Transverse colon (tissue), 4 donors: ENCODE measurements around the gene ARHGEF7. TPM values are rescaled to one million over a fixed set of nuclear protein-coding genes. Genes with fewer than 3 reads are reported as not detected.
A peak's percentile ranks its signal among the peaks of the same experiment; 100 is the strongest.

ENCODE experiments used
- DNase-seq: peaks from one replicate; pipeline ENCODE4 v3.0.0-alpha.2; 2019
- H3K27ac ChIP-seq, 4 donors: fragments of 200-600 bp; sonication (generic); 2 replicates each; pipeline ENCODE4 v1.5.1; 2016 to 2018; ENCODE audit warnings: inconsistent platforms in 4 of 4
- H3K27me3 ChIP-seq: fragments of 200-600 bp; sonication (generic); 2 replicates; pipeline ENCODE4 v1.5.1; 2017; ENCODE audit warnings: inconsistent platforms
- H3K36me3 ChIP-seq, 4 donors: fragments of 200-600 bp; sonication (generic); 2 replicates each; pipeline ENCODE4 v1.5.1; 2017 to 2019; ENCODE audit warnings: inconsistent platforms in 4 of 4
- H3K4me1 ChIP-seq, 4 donors: fragments of 200-600 bp; sonication (generic); 2 replicates each; pipeline ENCODE4 v1.5.1; 2017 to 2020; ENCODE audit warnings: inconsistent platforms in 4 of 4
- H3K4me3 ChIP-seq, 4 donors: fragments of 200-600 bp; sonication (generic); 1 replicate in 1 of 4; 2 replicates in 3 of 4; pipeline versions ENCODE4 v1.5.1 to v1.6.1; 2017 to 2019; ENCODE audit warnings: inconsistent platforms in 4 of 4
- H3K9me3 ChIP-seq, 2 donors: fragments of 200-600 bp; sonication (generic); 2 replicates each; pipeline ENCODE4 v1.5.1; 2017 to 2019; ENCODE audit warnings: inconsistent platforms in 2 of 2
- EP300 ChIP-seq: sonication (generic); formaldehyde crosslinking; IDR thresholded peaks from one replicate; pipeline ENCODE4 v1.6.1; 2017; ENCODE audit warnings: antibody characterized with exemption, low read depth
- POLR2A ChIP-seq: fragments of 450-650 bp; IDR thresholded peaks from one replicate; pipeline ENCODE4 v1.6.1; 2016; ENCODE audit warnings: antibody characterized with exemption, mild to moderate bottlenecking, moderate library complexity
- POLR2AphosphoS5 ChIP-seq, 3 donors: sonication (generic); formaldehyde crosslinking; IDR thresholded peaks; one replicate each; pipeline ENCODE4 v1.6.1; 2016; ENCODE audit warnings: antibody characterized with exemption in 3 of 3
- WGBS, 2 donors: methylation state at CpG; one replicate each; pipeline ENCODE4 v1.1.5; 2018; ENCODE audit warnings: low coverage in 1 of 2; 5-methylcytosine and 5-hydroxymethylcytosine counted together
- in situ Hi-C, 4 donors: fragments of 200-750 bp; cut with MboI; loops; one replicate each; pipeline versions ENCODE4 v1.15.0 to v1.15.1; 2017; ENCODE audit warnings: low sequenced_read_pairs in 3 of 4, low pct_ligation_motif_present in 1 of 4, low pct_unique_long_range_greater_than_20kb in 1 of 4
- intact Hi-C: fragments of 100-400 bp; cut with DNase I; formaldehyde crosslinking; loops from one replicate; pipeline ENCODE4 v1.15.1; 2023; ENCODE audit warnings: low total_unique reads
- total RNA-seq, 4 donors: library from RNA; depleted of rRNA; stranded (reverse); fragments of >200 nt; gene quantifications; one replicate each; pipeline ENCODE4 v1.1.0, GENCODE V29; 2016
- TF ChIP-seq, protein P1 (sequence below), 5 experiments: fragments of 200-600 bp in 3 of 5; fragments of 450-650 bp in 2 of 5; sonication (generic) in 3 of 5; IDR thresholded peaks; 1 replicate in 2 of 5; 2 replicates in 3 of 5; pipeline ENCODE4 v1.5.1; 2016 to 2017; ENCODE audit warnings: antibody characterized with exemption in 5 of 5, inconsistent platforms in 3 of 5, mild to moderate bottlenecking in 2 of 5, moderate library complexity in 1 of 5

ARHGEF7 gene
- total RNA-seq, 4 donors from 2014 or later, result 62.3 to 104 (median 75.6) TPM

DNA sequence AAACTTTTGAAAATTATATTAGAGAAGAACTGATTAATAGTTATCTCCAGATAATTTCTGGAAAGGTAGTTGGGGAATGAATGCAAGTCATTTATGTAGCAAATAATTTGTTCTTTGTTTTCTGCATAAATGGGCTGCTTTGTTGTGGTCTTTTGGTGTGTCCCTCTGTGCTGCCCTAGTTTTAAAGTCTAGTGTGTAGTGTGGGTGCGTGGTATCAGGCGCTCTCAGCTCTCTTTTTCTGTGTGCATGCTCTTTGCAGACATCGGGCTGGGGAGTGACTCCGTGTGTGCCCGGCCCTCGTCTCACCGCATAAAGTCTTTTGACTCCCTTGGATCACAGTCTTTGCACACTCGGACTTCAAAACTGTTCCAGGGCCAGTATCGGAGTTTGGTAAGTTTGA, 94.5 kb downstream of the ARHGEF7 start:
- intact Hi-C loops, result loop anchor here (10.0 kb wide), 1 partner anchor 55 kb away; no protein-coding TSS in a partner anchor
- Histone ChIP-seq H3K9me3 (no peaks in the 10 kb centered on the region), H3K4me1 (peaks cover 0 to 26% (median 5%) of the 10 kb centered on the region in 4 donors), H3K36me3 (no peaks in the 10 kb centered on the region), H3K4me3 (no peak overlapping the region), H3K27me3 (no peaks in the 10 kb centered on the region), H3K27ac (peak overlapping the region in 1 of 4 donors; percentile 2)
- no peak for TF ChIP-seq POLR2A
- TF ChIP-seq, protein P1, sequence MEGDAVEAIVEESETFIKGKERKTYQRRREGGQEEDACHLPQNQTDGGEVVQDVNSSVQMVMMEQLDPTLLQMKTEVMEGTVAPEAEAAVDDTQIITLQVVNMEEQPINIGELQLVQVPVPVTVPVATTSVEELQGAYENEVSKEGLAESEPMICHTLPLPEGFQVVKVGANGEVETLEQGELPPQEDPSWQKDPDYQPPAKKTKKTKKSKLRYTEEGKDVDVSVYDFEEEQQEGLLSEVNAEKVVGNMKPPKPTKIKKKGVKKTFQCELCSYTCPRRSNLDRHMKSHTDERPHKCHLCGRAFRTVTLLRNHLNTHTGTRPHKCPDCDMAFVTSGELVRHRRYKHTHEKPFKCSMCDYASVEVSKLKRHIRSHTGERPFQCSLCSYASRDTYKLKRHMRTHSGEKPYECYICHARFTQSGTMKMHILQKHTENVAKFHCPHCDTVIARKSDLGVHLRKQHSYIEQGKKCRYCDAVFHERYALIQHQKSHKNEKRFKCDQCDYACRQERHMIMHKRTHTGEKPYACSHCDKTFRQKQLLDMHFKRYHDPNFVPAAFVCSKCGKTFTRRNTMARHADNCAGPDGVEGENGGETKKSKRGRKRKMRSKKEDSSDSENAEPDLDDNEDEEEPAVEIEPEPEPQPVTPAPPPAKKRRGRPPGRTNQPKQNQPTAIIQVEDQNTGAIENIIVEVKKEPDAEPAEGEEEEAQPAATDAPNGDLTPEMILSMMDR (IDR thresholded peaks at IDR 0.05), result no peak
- no peak for TF ChIP-seq POLR2AphosphoS5 (IDR thresholded peaks at IDR 0.05)
- TF ChIP-seq EP300, result no peak
- in situ Hi-C loops, result loop anchor here in 1 of 4 donors (25.0 kb wide), 1 partner anchor 297 kb away; the partner anchor contains the start of gene ANKRD10
- DNase-seq, result no peak
- 86 to 94% methylated on average over 7 to 9 of the region's 9 CpGs for WGBS, 2 donors

DNA sequence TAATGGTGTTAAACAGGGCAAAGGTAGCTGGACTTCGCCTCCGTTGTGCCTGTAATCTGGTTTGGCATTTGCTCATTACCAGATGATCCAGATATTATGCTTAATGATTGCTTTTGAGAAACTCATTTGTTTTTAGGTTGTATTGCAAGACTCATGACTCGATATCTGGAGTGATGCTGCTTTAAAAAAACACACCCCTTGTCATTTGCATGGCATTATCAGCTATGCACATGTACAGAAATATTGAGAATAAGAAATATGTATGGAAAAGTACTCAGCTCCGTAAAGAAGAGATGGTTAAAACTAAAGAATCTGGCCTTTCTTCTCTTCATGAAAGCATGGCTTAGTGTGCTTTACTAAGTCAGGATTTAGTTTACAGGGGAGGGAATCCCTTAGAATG, 95.0 kb downstream of the ARHGEF7 start:
- in situ Hi-C loops (loop anchor here in 1 of 4 donors (25.0 kb wide), 1 partner anchor 298 kb away; the partner anchor contains the start of gene ANKRD10), intact Hi-C loops (loop anchor here (10.0 kb wide), 1 partner anchor 55 kb away; no protein-coding TSS in a partner anchor)
- WGBS, 2 donors, result 79 to 80% methylated on average over 4 of the region's 4 CpGs

DNA sequence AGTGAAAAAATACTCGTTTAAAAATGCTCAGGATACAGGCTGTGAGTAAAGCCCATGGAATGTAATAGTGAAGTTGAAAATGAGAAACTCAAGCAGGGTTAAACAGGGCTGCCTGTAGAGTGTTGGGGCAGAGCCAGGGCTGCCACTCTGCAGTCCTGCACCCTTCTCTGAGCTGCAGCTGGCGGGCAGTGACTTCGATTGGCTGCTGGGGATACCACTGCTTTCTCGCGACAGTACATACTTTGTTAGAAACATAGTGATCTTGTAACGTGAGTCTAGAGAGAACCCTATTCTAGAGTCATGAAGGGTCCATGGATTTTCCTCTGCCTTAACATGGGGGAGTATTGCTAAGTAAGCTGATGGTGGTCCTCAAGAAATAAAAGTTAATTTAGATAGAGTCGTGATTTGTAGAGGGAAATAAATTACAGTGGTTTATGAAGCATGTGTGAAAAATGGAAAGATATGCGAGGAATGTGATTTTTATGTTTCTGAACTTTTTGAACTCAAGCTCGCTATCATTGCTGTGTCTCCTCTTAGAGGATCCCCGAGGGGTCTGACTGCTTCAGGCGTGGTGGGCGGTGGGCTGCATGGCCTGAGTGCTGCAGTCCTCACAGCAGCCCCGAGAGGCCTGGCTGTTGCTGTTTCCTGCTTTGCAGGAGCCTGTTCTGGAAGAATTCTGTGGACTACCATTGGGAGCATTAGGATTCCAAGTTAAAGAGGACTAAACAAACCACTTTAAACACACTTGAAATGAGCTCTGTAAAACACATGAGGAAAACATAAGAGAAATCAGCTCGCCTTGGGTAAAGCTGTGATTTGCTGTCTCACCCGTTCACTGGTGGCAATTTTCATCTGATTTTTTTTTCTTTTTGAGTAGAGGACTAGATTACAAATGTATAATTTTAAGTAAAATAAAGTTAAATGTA, 95.7 kb downstream of the ARHGEF7 start:
- DNase-seq, result no peak
- intact Hi-C loops, result loop anchor here (10.0 kb wide), 1 partner anchor 56 kb away; no protein-coding TSS in a partner anchor
- Histone ChIP-seq H3K9me3 (no peaks in the 10 kb centered on the region), H3K4me1 (peaks cover 0 to 22% (median 3%) of the 10 kb centered on the region in 4 donors), H3K36me3 (no peaks in the 10 kb centered on the region), H3K27me3 (no peaks in the 10 kb centered on the region), H3K27ac (peak overlapping the region; percentile 1 to 48 (median 15)), H3K4me3 (no peak overlapping the region)
- in situ Hi-C loops, result loop anchor here in 1 of 4 donors (25.0 kb wide), 1 partner anchor 299 kb away; the partner anchor contains the start of gene ANKRD10
- 61 to 75% methylated on average over 12 to 15 of the region's 15 CpGs for WGBS, 2 donors
- TF ChIP-seq EP300 (no peak), POLR2A (no peak), POLR2AphosphoS5 (IDR thresholded peaks at IDR 0.05) (no peak)
- TF ChIP-seq, protein P1 (IDR thresholded peaks at IDR 0.05), result no peak

More for the DNA sequence above, 95.0 kb downstream of the ARHGEF7 start:
- Histone ChIP-seq H3K36me3 (no peaks in the 10 kb centered on the region), H3K4me3 (no peak overlapping the region), H3K27me3 (no peaks in the 10 kb centered on the region), H3K4me1 (peaks cover 0 to 22% (median 3%) of the 10 kb centered on the region in 4 donors), H3K27ac (peak overlapping the region in 2 of 4 donors; percentile 2 to 18), H3K9me3 (no peaks in the 10 kb centered on the region)
- TF ChIP-seq POLR2AphosphoS5 (IDR thresholded peaks at IDR 0.05), result no peak
- TF ChIP-seq EP300, result no peak
- TF ChIP-seq, protein P1 (IDR thresholded peaks at IDR 0.05), result no peak
- TF ChIP-seq POLR2A, result no peak
- DNase-seq, result no peak
